GM21526 (cell line): ENCODE results near the gene TFAM.

ENCODE experiments used
- ATAC-seq: cut with Tn5 transposase; IDR thresholded peaks from one replicate; pipeline ENCODE4 v1.9.1; 2021; ENCODE audit warnings: moderate library complexity; ENCODE audit not compliant: unreplicated experiment, low FRiP score

TFAM gene

GRCh38 chr10:58431903-58432302 is 46.7 kb downstream of the TFAM start:
- no peak for ATAC-seq

DNA sequence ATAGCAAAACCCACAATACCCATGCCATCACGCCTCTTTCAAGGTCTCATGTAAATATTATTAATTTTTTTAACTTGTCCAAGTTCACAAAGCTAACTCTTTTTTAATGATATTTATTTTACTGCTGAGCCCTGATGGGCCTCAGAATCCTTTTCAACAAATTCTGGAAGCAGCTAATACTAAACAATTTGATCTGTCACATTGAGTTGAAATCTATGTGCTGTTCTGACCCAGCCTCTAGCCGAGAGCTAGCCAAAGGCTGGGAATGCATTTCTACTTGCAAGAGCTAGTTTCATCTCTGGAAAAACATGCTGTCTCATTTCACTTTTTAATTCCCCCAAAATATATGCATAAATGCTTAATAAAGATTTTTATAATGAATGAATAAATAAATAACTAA is 47.9 kb downstream of the TFAM start:
- ATAC-seq, result no peak

- no peak for ATAC-seq
Measured at GRCh38 chr10:58433571-58433970, 48.4 kb downstream of the TFAM start.

GRCh38 chr10:58435297-58435985 is 50.2 kb downstream of the TFAM start:
- ATAC-seq, result no peak

- no peak for ATAC-seq
Measured at GRCh38 chr10:58436071-58436470, 50.9 kb downstream of the TFAM start.

GRCh38 chr10:58438340-58438871 is 53.2 kb downstream of the TFAM start:
- ATAC-seq, result no peak

GRCh38 chr10:58438986-58439385 is 53.8 kb downstream of the TFAM start:
- no peak for ATAC-seq

DNA sequence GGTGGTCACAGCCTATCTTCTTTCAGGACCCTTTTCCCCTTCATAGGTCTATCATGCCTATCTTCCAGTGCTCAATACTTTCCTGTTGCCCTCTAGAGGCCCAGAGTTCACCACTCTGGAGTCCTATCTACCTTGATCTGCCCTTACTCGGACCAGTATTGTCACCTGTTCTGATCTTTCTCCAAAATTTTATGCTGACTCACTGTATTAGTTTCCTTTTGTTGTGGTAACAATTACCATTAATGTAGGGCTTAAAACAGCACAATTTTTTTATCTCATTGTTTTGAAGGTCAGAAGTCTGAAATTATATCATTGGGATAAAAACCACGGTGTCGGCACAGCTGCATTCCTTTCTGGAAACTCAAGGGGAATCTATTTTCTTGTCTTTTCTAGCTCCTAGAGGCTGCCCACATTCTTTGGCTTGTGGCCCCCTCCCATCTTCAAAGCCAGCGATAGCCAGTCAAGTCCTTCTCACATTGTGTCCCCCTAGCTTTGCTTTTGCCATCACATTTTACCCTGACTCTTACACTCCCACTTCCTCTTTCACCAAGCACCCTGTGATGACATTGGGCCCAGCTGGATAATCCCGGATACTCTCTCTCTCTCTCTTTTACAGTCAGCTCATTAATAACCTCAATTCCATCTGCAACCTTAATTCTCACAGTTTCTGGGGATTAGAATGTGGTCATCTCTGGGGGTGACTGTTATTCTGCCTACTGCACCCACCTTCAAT is 54.6 kb downstream of the TFAM start:
- no peak for ATAC-seq

DNA sequence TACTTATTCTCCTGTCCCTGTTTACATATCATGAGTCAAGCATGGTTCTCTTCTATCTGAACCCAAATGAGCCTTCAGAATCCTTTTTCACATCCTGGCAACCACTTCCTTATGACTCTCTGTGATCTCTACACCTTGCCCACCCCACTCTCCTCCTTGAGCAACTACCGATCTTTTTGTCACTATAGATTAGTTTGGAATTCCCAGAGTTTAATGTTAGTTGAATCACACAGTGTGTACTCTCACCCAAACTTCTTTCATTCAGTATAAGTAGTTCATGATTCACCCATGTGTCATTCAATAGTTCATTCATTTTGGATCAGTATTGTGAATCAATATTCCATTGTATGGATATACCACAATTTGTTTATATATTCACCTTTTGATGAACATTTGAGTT is 55.3 kb downstream of the TFAM start:
- ATAC-seq, result no peak

DNA sequence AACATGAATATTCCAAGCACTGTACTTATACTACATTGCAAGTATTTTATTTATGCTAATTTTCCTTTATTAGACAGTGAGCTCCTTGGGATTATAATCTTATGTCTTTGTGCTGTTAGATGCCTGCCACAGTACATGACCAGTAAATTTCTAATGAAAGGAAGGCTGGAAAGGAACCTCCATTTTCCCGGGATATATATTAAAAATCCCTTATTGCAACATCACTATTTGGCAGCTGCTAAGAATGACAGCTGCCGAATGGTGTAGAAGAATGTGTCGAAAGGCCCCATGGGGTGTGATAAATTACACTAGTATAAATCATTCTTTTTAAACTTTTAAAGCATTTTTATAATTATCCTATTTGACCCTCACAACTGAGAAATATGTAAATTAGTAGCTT is 59.1 kb downstream of the TFAM start:
- ATAC-seq, result no peak

- ATAC-seq, result no peak
Measured at GRCh38 chr10:58444876-58445275, 59.7 kb downstream of the TFAM start.

- ATAC-seq, result no peak
Measured at GRCh38 chr10:58448121-58448935, 63.1 kb downstream of the TFAM start.
